RPMI8226 (cell line): ENCODE data around the gene RPUSD3.

Experiments used
- DNase-seq: peaks from one replicate; pipeline ENCODE4 v3.0.0-alpha.2; 2015

The RPUSD3 gene

DNA sequence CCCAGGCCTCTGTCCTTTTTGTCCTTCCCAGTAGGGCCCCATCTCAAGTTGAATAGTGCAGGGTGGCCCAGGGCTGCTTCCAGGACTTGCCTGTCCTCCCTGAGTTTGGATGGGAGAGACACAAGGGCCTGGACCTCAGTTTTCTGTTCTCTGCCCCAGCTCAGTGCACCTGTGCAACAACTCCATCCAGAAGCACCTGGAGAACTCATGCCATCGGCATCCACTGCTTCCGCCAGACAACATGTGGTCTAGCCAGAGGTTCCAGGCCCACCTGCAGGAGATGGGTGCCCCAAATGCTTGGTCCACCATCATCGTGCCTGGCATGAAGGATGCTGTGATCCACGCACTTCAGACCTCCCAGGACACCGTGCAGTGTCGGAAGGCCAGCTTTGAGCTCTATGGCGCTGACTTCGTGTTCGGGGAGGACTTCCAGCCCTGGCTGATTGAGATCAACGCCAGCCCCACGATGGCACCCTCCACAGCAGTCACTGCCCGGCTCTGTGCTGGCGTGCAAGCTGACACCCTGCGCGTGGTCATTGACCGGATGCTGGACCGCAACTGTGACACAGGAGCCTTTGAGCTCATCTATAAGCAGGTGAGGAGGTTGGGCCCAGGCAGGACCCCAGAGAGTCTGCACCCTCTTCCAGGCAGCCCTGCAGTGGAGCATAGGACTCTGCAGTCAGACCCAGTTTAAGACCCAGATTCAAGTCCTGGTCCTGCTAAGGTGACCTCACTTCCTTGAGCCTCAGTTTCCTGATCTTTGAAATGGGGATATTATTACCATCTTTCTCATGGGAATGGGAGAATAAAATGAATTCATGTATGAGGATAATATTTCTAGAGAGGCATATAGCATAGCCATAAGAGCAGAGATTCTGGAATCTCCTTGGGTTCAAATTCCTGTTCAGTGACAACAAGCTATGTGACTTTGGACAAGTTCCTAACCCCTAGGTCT, 14.7 kb downstream of the RPUSD3 start:
- DNase-seq = no peak

DNA sequence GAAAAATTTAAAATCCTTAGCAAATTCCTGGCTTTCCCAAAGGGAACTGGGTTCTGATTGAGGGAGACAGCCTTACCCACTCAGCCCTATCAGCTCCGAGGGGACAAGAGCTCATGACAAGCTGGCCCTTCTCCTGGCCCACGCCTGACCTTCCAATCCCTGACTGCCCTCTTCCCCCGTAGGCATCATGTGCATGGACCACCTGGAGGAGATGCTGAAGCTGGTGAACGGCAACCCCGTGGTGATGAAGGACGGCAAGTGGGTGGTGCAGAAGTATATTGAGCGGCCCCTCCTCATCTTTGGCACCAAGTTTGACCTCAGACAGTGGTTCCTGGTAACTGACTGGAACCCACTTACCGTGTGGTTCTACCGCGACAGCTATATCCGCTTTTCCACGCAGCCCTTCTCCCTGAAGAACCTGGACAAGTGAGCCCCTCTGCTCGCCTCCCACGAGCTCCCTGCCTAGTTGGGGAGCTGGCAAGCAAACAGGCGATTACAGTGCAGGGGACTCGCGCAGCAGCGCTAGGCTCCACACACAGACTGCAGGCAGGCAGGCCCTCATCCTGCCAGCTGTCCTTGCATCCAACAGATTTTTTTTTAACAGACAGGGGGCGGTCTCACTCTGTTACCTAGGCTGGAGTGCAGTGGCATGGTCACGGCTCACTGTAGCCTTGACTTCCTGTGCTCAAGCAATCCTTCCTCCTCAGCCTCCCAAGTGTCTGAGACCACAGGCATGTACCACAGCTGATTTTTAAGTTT, 16.8 kb downstream of the RPUSD3 start:
- DNase-seq = peak; percentile 61

DNA sequence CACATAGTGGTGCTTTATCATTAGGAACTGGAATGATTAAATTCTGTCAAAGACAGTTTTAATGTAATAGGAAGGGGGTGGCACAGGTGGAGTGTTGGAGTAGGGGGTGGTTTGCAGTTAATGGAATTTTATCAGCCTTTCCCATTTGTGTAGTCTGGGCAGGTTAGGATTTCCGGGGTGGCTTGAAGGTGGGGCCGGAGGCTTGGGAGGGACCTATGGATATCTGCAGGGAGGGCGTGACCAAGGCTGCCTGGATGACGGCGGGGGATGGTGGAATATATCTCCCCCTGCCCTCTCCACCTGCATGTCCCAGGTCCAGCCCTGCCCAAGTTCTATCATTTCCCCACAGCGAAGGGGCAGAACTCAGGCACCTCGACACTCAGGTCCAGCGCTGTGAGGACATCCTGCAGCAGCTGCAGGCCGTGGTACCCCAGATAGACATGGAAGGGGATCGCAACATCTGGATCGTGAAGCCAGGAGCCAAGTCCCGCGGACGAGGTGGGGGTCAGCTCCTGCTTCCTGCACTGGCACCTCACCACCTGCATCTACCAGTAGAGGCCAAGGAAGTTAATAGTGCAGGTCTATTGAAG, 18.3 kb downstream of the RPUSD3 start:
- no peak for DNase-seq

GRCh38 chr3:9820946-9821345, 22.9 kb downstream of the RPUSD3 start:
- DNase-seq = peak; percentile 22

GRCh38 chr3:9820543-9820942, 23.3 kb downstream of the RPUSD3 start:
- no peak for DNase-seq

GRCh38 chr3:9818666-9819335, 25.0 kb downstream of the RPUSD3 start:
- no peak for DNase-seq

DNA sequence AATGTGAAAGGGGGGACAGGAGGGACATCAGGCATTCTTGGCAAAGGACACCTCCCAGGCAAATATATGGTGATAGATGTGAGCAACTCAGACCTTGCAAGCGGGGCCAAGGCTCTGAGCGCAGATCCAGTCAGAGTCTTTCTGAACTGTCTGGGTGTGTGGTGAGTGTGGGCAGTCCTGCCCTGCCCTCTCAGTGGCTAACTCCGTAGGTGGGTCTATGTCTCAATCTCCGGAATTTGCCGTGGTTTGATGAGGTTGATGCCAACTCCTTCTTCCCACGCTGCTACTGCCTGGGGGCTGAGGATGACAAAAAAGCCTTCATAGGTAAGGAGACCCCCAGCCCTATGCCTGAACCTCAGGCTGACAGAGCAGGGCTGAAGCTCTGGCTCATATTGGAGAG, 26.4 kb downstream of the RPUSD3 start:
- no peak for DNase-seq

GRCh38 chr3:9815986-9816385, 27.8 kb downstream of the RPUSD3 start:
- no peak for DNase-seq

- DNase-seq = no peak
Observed at GRCh38 chr3:9812870-9813483, 30.8 kb downstream of the RPUSD3 start.

GRCh38 chr3:9810846-9811245, 33.0 kb downstream of the RPUSD3 start:
- no peak for DNase-seq

DNA sequence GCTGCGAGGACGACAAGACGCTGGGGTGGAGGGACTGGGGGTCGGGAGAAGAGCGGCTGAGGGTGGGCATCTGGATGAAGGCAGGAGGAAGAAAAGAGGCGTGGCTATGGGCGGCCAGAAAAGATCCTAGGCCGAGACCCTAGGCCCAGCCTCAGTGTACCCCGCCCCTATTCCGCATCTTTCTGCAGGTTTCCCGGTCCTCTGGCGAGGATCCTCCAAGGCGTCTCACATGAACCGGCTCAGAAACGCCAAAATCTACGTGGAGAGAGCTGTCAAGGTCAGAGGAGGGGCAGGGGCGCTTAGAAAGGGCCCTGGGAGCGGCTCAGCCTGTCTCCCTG, 33.4 kb downstream of the RPUSD3 start:
- no peak for DNase-seq

- DNase-seq = peak; percentile 57
Observed at GRCh38 chr3:9809615-9810432, 34.0 kb downstream of the RPUSD3 start, which contains the start of gene TTLL3. Gene TTLL3, plus strand, starts transcription at chr3:9810262. Its CDS starts 400 bp downstream, at chr3:9810662.

DNA sequence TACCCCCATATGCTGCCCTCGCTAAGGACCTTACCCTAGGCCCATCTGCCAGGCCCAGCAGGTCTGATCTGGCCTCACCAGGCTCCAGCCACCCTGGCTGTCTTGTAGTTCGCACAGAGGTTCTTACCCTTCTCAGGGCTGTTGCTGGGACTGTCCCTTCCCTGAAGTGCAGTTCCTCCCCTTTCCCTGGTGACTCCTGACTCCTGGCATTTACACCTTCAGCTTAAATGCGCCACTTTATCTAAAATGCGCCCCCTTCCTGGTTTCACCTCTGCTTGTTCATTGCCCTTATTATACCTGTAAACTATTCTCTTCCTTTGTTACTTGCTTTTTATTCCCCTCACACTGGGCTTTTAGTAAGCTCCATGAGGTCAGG, 34.6 kb downstream of the RPUSD3 start:
- DNase-seq = no peak

DNA sequence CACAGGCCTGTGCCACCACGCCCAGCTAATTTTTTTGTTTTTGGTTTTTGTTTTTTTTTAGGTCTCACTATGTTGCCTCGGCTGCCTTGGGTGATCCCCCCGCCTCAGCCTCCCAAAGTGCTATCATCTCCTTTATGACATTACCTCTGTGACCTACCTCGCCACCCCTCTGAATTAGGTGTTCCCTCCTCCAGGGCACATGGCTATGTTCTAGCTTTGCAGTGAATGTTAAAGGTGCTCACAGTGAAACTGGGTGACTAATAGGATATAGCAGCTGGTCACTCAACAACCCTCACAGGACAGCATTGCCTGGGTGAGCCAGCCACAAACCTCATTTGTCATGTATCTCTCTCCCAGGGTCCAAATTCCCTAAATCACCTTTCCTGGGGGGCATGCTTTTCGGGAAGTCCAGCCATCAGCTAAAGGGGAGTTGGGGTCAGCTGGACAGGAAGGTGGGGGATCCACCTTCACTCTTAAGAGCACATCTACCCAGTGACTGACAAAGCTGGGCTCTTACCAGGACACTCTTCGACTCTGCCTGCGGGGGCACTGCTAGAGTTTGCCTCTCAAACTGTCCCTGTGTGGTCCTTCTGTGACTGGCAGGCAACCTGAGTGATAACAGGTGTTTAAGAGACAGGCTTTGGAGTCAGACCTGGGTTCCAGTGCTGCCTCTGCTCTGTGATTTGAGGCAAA, 35.3 kb downstream of the RPUSD3 start:
- DNase-seq = peak; percentile 64

DNA sequence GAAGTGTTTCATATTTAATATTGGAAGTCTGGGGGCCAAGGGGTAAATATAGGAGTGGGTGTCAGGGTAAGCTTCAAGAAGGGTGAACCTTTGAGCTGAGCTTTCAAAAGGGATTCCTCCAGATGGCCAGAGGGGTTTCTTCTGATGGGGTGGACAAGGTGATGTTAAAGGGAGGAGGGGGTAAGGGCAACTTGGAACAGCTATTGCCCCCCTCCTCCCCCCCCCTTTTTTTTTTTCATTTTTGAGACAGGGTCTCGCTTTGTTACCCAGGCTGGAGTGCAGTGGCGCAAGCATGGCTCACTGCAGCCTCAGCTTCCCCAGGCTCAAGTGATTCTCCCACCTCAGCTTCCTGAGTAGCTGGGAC, 35.8 kb downstream of the RPUSD3 start:
- no peak for DNase-seq

- no peak for DNase-seq
Observed at GRCh38 chr3:9806688-9807589, 36.9 kb downstream of the RPUSD3 start.

- no peak for DNase-seq
Observed at GRCh38 chr3:9806137-9806536, 37.7 kb downstream of the RPUSD3 start.

GRCh38 chr3:9804996-9805395, 38.8 kb downstream of the RPUSD3 start:
- no peak for DNase-seq

GRCh38 chr3:9803494-9803893, 40.3 kb downstream of the RPUSD3 start:
- no peak for DNase-seq

GRCh38 chr3:9800529-9800928, 43.3 kb downstream of the RPUSD3 start:
- no peak for DNase-seq
